PC-9 (cell line): ENCODE results near the gene PHF20.

Source experiments
- EZH2 ChIP-seq: fragments of 200-600 bp; sonication (generic); IDR thresholded peaks from 2 replicates; pipeline ENCODE4 v1.8.0; 2017; ENCODE audit warnings: antibody characterized with exemption, low read depth
- TF ChIP-seq, protein P1 (sequence below): fragments of 200-600 bp; sonication (generic); conservative IDR thresholded peaks from 2 replicates; pipeline ENCODE4 v1.6.1; 2017; ENCODE audit warnings: mixed run types, antibody characterized with exemption, mild to moderate bottlenecking, moderate library complexity

GRCh38 chr20:35978041-35978513 lies 206.3 kb downstream of the PHF20 start:
- TF ChIP-seq, protein P1, sequence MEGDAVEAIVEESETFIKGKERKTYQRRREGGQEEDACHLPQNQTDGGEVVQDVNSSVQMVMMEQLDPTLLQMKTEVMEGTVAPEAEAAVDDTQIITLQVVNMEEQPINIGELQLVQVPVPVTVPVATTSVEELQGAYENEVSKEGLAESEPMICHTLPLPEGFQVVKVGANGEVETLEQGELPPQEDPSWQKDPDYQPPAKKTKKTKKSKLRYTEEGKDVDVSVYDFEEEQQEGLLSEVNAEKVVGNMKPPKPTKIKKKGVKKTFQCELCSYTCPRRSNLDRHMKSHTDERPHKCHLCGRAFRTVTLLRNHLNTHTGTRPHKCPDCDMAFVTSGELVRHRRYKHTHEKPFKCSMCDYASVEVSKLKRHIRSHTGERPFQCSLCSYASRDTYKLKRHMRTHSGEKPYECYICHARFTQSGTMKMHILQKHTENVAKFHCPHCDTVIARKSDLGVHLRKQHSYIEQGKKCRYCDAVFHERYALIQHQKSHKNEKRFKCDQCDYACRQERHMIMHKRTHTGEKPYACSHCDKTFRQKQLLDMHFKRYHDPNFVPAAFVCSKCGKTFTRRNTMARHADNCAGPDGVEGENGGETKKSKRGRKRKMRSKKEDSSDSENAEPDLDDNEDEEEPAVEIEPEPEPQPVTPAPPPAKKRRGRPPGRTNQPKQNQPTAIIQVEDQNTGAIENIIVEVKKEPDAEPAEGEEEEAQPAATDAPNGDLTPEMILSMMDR = no peak
- TF ChIP-seq EZH2 = no peak
